PFSK-1 (cell line): ENCODE measurements around the gene SDF4.

Experiments used
- FOXP2 ChIP-seq: optimal IDR thresholded peaks from 2 replicates; pipeline ENCODE3; 2011; ENCODE audit warnings: borderline replicate concordance, control low read depth, inconsistent platforms; ENCODE audit not compliant: insufficient read depth; ENCODE audit errors: extremely low read length, extremely low read depth
- POLR2AphosphoS5 ChIP-seq: IDR thresholded peaks from 2 replicates; pipeline ENCODE4 v1.6.1; 2012; ENCODE audit warnings: low read depth, mild to moderate bottlenecking, control low read depth, low read length, moderate library complexity
- SIN3A ChIP-seq: IDR thresholded peaks from 2 replicates; pipeline ENCODE4 v1.6.1; 2012; ENCODE audit warnings: mild to moderate bottlenecking, low read length, moderate library complexity, borderline replicate concordance; ENCODE audit not compliant: insufficient read depth
- TAF1 ChIP-seq: IDR thresholded peaks from 2 replicates; pipeline ENCODE4 v1.6.1; 2012; ENCODE audit warnings: low read length, control low read depth, borderline replicate concordance; ENCODE audit not compliant: insufficient read depth
- TF ChIP-seq, protein P1 (sequence below), 2 experiments: IDR thresholded peaks; 2 replicates each; pipeline versions ENCODE4 v1.6.1 to v1.8.0; 2011 to 2012; ENCODE audit warnings: low read depth in 2 of 2, low read length in 2 of 2, control low read depth in 1 of 2, inconsistent platforms in 1 of 2, mild to moderate bottlenecking in 1 of 2, moderate library complexity in 1 of 2; ENCODE audit not compliant: insufficient read depth in 1 of 2

The SDF4 gene

DNA sequence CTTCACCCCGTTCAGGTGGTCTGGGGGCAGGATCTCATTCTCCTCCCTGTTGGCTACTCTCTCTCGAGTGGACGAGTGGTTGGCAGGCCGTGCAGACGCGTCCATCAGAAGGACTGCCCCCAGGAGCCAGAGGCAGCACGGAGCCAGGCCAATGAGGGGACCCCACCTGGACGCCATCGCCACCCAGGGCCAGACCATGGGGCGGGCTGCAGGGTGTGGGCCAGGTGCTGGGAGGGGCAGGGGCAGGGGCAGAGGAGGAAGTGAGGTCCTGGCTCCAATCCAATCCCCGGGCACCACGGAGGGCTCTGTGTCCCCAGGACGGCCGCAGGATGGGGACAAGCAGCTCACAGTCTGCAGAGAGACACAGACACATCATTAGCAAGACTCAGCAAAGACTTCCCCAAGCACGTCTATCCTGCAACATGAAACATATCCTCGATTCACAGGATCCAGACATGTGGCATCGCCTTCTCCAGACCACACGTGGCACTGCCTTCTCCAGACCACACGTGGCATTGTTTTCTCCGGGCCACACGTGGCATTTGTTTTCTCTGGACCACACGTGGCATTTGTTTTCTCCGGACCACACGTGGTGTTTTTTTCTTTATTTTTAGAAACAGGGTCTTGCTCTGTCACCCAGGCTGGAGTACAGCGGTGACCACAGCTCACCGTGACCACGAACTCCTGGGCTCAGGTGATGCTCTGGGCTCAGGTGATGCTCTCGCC, 3.0 kb downstream of the SDF4 start:
- TF ChIP-seq TAF1 (no peak), FOXP2 (no peak), SIN3A (no peak), POLR2AphosphoS5 (no peak)
- TF ChIP-seq, protein P1, sequence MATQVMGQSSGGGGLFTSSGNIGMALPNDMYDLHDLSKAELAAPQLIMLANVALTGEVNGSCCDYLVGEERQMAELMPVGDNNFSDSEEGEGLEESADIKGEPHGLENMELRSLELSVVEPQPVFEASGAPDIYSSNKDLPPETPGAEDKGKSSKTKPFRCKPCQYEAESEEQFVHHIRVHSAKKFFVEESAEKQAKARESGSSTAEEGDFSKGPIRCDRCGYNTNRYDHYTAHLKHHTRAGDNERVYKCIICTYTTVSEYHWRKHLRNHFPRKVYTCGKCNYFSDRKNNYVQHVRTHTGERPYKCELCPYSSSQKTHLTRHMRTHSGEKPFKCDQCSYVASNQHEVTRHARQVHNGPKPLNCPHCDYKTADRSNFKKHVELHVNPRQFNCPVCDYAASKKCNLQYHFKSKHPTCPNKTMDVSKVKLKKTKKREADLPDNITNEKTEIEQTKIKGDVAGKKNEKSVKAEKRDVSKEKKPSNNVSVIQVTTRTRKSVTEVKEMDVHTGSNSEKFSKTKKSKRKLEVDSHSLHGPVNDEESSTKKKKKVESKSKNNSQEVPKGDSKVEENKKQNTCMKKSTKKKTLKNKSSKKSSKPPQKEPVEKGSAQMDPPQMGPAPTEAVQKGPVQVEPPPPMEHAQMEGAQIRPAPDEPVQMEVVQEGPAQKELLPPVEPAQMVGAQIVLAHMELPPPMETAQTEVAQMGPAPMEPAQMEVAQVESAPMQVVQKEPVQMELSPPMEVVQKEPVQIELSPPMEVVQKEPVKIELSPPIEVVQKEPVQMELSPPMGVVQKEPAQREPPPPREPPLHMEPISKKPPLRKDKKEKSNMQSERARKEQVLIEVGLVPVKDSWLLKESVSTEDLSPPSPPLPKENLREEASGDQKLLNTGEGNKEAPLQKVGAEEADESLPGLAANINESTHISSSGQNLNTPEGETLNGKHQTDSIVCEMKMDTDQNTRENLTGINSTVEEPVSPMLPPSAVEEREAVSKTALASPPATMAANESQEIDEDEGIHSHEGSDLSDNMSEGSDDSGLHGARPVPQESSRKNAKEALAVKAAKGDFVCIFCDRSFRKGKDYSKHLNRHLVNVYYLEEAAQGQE (IDR thresholded peaks at IDR 0.05; ENCODE audit: insufficient read depth in 1 of 2, low read depth in 2 of 2, low read length in 2 of 2): no peak

DNA sequence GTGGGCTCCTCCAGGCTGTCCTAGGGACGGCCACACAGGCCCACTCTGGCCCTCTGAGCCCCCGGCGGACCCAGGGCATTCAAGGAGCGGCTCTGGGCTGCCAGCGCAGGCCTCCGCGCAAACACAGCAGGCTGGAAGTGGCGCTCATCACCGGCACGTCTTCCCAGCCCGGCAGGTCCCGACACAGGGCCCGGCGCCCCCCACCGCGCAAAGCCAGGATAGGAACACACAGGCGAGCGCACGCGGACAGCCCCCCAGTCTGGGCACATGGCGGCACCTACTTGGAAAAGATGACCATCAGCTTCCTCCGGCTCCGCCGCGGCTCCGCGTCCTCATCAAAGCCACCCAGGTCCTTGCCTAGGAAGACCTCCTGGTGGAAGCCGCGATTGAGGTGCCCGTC, 3.6 kb downstream of the SDF4 start:
- no peak for TF ChIP-seq SIN3A
- no peak for TF ChIP-seq FOXP2
- TF ChIP-seq TAF1: no peak
- TF ChIP-seq POLR2AphosphoS5: no peak
- TF ChIP-seq, protein P1 (IDR thresholded peaks at IDR 0.05; ENCODE audit: insufficient read depth in 1 of 2, low read depth in 2 of 2, low read length in 2 of 2): no peak

DNA sequence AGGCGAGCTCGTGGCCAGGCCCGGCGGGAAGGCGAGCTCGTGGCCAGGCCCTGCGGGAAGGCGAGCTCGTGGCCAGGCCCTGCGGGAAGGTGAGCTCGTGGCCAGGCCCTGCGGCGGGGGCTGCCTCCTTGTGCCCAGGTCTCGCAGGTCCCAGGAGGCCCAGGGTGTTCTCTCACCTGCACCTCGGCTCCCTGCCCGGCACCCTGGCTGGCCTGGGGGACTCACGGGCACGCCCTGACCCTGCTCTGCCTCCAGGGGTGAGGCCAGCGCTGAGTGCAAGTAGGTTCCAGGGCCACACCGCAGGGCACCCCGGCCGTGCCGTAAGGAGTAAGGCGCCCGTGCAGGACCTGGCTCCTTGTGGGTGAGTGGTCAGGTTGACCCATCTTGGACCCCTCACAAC, 4.4 kb downstream of the SDF4 start:
- TF ChIP-seq SIN3A (no peak), POLR2AphosphoS5 (no peak), TAF1 (no peak), FOXP2 (no peak)
- TF ChIP-seq, protein P1 (IDR thresholded peaks at IDR 0.05; ENCODE audit: insufficient read depth in 1 of 2, low read depth in 2 of 2, low read length in 2 of 2): no peak

DNA sequence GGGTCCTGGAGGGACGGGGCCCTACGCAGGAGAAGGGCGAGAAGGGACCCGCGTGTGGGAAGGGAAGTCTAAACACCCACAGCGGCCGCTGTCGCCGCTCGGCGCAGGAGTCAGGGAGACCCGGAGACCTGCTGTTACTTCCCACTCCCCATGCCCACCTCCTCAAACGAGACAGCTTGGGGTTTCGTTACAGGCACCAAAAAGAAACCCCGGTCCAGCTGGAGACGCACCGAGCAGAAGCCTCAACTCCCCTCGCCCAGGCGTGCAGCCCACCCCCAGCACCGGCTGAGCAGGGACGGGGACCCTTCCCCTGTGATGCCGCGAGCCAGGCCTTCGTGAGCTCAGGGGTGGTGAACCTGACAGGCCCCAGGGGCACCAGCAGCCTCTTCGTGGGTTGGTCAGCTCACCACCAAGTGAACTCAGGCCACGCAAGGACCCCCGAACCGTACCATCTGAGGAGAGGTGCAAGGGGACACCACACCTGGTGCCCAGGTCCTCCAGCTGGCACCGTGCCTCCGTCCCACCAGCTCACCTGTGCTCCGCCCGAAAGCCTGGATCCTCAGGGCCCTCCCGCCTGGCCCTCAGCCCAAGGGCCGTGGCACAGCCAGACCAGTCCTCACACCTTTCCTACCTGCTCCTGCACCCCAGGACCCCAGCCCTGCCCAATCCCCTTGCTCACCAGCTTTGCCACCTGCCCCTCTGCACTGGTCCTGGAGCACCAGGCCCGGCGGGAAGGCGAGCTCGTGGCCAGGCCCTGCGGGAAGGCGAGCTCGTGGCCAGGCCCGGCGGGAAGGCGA, 5.0 kb downstream of the SDF4 start:
- no peak for TF ChIP-seq SIN3A
- no peak for TF ChIP-seq TAF1
- TF ChIP-seq, protein P1 (IDR thresholded peaks at IDR 0.05; ENCODE audit: insufficient read depth in 1 of 2, low read depth in 2 of 2, low read length in 2 of 2): no peak
- no peak for TF ChIP-seq FOXP2
- TF ChIP-seq POLR2AphosphoS5: no peak
